ENCODE results near the gene CARNS1.
"Not testable (repeated sequence)": the region's sequence is repeated elsewhere in the genome, so short reads cannot be mapped to it uniquely, and the experiment has no call there.

CARNS1 gene

GRCh38 chr11:67410984-67411784, 4.3 kb upstream of the CARNS1 start:
- DNase-seq: no peak

DNA sequence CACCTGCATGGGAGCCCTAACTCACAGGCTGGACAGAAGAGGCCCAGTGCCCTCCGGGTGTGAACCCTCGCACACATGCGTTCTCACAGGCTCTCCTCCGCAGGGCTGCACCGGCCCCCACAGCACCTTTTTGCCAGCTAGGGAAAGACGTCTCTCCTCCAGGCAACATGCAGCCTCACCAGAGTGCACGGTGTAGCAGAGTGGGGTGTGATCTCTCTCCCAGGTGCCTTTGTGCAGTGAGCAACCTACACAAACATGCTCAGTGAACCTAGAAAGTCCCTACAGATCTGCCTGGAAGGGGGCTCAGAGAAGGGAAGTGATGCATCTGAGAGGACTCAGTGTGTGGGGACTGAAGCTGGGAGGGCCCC, 3.7 kb upstream of the CARNS1 start:
- no peak for DNase-seq

DNA sequence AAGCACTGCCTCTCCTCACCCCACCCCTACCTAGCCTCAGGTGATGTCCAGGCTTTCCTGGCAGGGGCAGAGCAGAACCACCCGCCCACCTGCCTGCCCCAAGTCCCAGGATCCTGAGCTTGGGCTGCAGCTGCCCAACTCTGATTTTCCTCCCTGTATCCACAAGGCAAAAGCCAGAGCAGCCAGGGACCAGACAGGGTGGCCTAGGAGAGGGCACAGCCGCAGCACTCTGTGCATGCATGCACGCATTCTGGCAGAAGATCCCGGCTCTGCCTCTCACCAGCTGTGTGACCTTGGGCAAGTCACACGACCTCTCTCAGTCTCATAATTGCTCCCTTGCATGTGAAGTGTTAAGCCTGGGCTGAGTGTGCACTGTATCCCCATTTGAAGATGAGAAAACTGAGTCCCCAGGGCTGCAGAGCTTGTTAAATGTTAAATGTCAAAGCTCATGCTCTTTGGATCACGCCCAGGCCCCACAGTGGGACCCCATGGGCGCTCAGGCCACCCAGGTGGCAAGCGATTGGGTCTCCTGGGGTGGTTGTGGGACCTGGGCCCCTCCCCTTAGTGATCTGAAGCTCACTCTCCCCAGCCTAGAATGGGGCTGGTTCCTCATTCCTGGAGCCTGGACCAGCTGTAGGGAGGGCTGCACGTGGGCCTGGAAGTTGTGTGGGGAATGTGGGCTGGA, 2.8 kb upstream of the CARNS1 start:
- DNase-seq: no peak

GRCh38 chr11:67413266-67413849, 2.1 kb upstream of the CARNS1 start:
- DNase-seq: no peak

DNA sequence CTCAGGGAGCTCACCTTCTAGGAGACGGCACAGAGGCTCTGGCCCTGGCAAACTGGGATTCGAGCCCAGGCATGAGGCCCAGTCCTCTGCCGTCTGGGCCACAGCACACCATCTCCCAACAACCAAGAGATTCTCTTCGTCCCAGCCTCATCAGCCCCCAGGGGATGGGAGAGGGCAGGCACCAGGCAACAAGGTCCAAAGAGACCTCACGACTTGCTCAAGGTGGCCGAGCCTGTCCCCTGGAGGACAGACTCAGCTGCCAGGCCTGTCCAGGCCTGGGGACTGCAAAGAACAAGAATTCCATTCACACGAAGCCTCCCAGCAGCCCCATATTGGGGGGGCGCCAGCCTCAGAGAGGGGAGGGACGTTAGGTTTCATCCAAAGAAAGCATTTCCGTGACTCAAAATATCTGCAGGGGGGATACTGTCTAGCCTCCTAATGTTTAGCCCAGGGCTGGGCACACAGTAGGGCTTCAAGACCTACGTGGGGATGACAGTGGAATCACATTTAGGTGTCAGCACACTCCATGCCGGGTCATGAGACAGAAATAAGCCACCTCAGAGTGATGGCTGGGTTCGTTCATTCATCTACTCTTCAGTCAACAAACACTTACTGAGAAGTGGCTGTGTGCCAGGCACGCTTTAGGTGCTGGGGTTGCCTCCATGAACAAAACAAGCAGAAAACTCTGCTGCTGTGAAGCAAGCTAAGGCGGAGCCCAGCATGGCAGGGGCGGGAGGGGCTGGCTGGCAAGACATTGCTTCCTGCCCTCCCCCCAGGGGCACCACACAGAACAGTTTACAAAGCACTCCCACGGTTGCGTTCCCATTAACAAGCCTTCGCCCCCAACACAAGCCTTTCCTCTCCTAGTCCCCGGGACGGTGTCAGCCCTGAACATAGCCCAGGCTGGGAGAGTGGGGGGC, 1.2 kb downstream of the CARNS1 start:
- DNase-seq: peak; percentile 44

- no peak for DNase-seq
These were observed 1.9 kb downstream of the CARNS1 start for GRCh38 chr11:67417425-67417824.

DNA sequence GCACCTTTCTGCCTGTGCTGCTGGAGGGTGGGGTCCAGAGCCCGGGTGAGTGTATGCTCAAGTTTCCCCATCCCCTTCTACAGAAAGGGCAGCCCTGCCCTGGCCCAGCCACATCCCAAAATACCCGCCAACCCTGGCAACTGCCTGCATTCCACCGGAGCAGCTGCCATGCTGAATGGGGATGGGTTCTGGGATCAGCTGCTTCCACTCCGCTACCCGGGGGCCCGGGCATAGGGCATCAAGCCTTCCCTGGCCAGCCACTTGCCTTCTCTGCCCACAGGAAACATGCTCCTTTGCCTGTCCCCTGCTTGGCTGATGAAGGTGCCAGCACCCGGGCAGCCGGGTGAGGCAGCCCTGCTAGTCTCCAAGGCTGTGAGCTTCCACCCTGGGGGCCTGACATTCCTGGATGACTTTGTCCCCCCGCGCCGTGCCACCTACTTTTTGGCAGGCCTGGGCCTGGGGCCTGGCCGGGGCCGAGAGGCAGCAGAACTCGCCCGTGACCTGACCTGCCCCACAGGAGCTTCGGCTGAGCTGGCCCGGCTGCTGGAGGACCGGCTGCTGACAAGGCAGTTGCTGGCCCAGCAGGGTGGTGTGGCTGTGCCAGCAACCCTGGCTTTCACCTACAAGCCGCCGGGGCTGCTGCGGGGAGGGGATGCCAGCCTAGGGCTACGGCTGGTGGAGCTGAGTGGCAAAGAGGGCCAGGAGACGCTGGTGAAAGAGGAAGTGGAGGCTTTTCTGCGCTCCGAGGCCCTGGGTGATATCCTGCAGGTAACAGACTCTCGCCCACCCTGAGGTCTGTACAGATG, 3.2 kb downstream of the CARNS1 start:
- no peak for DNase-seq

- DNase-seq: no peak
These were observed 4.0 kb downstream of the CARNS1 start for GRCh38 chr11:67419325-67420049.

GRCh38 chr11:67420147-67420645, 4.7 kb downstream of the CARNS1 start:
- DNase-seq: no peak

GRCh38 chr11:67420646-67421429, 5.4 kb downstream of the CARNS1 start:
- DNase-seq: peak; percentile 99

- DNase-seq: no peak
These were observed 6.1 kb downstream of the CARNS1 start for GRCh38 chr11:67421430-67422031.

DNA sequence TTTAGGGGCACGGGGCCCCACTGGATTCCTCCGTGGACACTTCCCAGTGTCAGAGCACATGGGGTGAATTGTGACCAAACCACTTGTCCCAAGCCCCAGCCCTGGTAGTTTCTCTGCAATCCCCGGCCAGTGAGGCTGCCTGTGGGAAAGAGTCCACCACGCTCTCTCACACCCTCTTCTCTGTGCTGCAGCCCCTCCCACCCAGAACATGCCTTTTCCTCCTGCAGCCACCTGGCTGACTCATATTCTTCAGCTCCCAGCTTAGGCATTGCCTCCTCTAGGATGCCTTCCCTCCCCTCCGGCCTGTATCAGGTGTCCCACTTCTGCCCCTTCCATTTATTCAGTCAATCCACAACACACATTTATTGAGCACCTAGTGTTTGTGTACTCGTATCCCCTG, 7.4 kb downstream of the CARNS1 start:
- DNase-seq: no peak

- no peak for DNase-seq
These were observed 8.0 kb downstream of the CARNS1 start for GRCh38 chr11:67423466-67423865.

DNA sequence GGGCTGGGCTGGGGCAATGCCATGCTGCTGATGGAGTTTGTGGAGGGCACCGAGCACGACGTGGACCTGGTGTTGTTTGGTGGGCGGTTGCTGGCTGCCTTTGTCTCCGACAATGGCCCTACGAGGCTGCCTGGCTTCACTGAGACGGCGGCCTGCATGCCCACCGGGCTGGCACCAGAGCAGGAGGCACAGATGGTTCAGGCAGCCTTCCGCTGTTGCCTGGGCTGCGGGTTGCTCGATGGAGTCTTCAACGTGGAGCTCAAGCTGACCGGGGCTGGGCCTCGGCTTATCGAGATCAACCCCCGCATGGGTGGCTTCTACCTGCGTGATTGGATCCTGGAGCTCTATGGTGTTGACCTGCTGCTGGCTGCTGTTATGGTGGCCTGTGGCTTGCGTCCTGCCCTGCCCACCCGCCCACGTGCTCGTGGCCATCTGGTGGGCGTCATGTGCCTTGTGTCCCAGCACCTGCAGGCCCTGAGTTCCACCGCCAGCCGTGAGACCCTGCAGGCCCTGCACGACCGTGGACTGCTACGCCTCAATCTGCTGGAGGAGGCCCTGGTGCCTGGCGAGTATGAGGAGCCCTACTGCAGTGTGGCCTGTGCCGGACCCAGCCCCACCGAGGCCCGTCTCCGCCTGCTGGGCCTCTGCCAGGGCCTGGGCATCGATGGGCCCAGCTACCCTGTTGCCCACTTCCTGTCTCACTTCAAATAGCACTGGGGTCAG, 8.6 kb downstream of the CARNS1 start:
- DNase-seq: no peak

- DNase-seq: not testable (repeated sequence)
These were observed 11.9 kb downstream of the CARNS1 start for GRCh38 chr11:67427364-67427859.

GRCh38 chr11:67428052-67429001, 12.8 kb downstream of the CARNS1 start, which contains the start of gene RPS6KB2:
Gene RPS6KB2, plus strand, starts transcription at chr11:67428494. Its CDS starts 52 bp downstream, at chr11:67428546.
- DNase-seq: peak; percentile 99

- no peak for DNase-seq
These were observed 13.7 kb downstream of the CARNS1 start for GRCh38 chr11:67429038-67429668.

Measured in activated gamma-delta T cell (primary cell).